Measurements from ENCODE around the gene SNW1. TPM values are rescaled to one million over a fixed set of nuclear protein-coding genes. Genes with fewer than 3 reads are reported as not detected.

SNW1 gene
- total RNA-seq, 1 experiment from 2014 or later, result 92.1 TPM

DNA sequence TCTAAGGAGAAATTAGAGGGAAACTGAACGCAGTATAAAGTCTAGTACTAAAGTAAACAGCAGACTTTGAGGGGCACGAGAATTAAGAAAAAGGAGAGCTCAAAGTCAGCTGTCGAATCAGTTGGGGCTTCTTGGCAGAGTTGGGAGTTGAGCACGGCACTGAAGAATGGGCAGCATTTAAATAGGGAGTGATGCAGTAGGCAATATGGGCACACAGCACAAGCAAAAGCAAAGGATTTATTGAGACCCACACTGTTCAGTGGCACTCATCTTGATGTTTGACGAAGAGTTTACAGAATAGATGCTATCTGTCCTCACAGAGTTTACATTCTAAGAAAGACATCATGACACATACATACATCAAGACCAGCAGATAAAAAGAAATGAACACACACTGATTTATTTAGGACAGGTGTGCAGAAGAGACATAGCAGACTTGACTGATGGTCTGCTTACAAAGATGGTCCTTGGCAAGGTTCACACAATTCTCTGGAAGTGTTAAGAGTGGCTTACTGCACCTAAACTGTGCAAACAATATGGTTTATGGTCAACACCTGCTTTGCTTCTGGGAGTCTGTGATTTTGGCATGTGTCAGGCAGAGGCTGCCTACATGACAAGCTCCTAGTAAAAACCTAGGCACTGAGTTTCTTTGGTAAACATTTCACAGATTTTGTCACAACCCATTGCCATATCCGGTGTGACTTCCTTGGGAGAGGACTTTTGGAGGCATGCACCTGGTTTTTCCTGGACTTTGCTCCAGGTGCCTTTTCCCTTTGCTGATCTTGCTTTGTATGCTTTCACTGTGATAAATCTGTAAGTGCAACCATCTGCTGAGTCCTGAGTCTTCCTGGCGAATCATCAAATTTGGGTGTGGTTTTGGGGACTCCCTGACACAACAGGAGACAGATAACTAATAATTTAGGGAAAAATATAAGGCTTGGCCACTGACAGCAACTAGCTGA, 79.5 kb downstream of the SNW1 start:
- no peak for DNase-seq (ENCODE audit: low spot score)
- H3K9me3 Mint-ChIP-seq, result no peaks in the 10 kb centered on the region
- H3K36me3 Mint-ChIP-seq, result peaks cover 7% of the 10 kb centered on the region
- ChIA-PET POLR2A (no interaction called here), CTCF (no interaction called here)
- no peaks in the 10 kb centered on the region for H3K27me3 Mint-ChIP-seq (ENCODE audit: low read depth)
- no peak overlapping the region for H3K4me3 Mint-ChIP-seq
- no peak for ATAC-seq
- H3K27ac Mint-ChIP-seq, result no peak overlapping the region
- no peaks in the 10 kb centered on the region for H3K4me1 Mint-ChIP-seq
- no peak for TF ChIP-seq CDX4 (CRISPR knock-in tag; IDR thresholded peaks at IDR 0.05; ENCODE audit: borderline replicate concordance)
- no peak for TF ChIP-seq IRF2 (CRISPR knock-in tag; IDR thresholded peaks at IDR 0.05; ENCODE audit: borderline replicate concordance, low read depth)
- TF ChIP-seq CBFB (CRISPR knock-in tag; IDR thresholded peaks at IDR 0.05; ENCODE audit: low read depth), result no peak
- TF ChIP-seq, protein P1, sequence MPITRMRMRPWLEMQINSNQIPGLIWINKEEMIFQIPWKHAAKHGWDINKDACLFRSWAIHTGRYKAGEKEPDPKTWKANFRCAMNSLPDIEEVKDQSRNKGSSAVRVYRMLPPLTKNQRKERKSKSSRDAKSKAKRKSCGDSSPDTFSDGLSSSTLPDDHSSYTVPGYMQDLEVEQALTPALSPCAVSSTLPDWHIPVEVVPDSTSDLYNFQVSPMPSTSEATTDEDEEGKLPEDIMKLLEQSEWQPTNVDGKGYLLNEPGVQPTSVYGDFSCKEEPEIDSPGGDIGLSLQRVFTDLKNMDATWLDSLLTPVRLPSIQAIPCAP (CRISPR knock-in tag; IDR thresholded peaks at IDR 0.05), result no peak

GRCh38 chr14:77674931-77675330, 86.0 kb downstream of the SNW1 start:
- CTCF ChIA-PET, result no interaction called here
- no peak for DNase-seq (ENCODE audit: low spot score)
- TF ChIP-seq ERG (CRISPR knock-in tag; IDR thresholded peaks at IDR 0.05), result no peak
- TF ChIP-seq ATF3 (CRISPR knock-in tag; conservative IDR thresholded peaks at IDR 0.05), result no peak
- TF ChIP-seq ZNF281 (CRISPR knock-in tag; IDR thresholded peaks at IDR 0.05), result no peak
- no peak for TF ChIP-seq ESRRA (CRISPR knock-in tag; IDR thresholded peaks at IDR 0.05; ENCODE audit: borderline replicate concordance)
- no peak for TF ChIP-seq ZNF317 (CRISPR knock-in tag; IDR thresholded peaks at IDR 0.05; ENCODE audit: borderline replicate concordance, low read depth)
- no peak for TF ChIP-seq PRRX2 (CRISPR knock-in tag; IDR thresholded peaks at IDR 0.05)
- TF ChIP-seq GABPB1 (CRISPR knock-in tag; IDR thresholded peaks at IDR 0.05), result no peak
- no peak for TF ChIP-seq ATF1 (CRISPR knock-in tag; IDR thresholded peaks at IDR 0.05)
- TF ChIP-seq TEAD4 (CRISPR knock-in tag; IDR thresholded peaks at IDR 0.05), result no peak
- TF ChIP-seq SMAD3 (CRISPR knock-in tag; IDR thresholded peaks at IDR 0.05; ENCODE audit: borderline replicate concordance), result no peak
- no peak for TF ChIP-seq ZMAT4 (CRISPR knock-in tag; IDR thresholded peaks at IDR 0.05)
- TF ChIP-seq, protein P2, sequence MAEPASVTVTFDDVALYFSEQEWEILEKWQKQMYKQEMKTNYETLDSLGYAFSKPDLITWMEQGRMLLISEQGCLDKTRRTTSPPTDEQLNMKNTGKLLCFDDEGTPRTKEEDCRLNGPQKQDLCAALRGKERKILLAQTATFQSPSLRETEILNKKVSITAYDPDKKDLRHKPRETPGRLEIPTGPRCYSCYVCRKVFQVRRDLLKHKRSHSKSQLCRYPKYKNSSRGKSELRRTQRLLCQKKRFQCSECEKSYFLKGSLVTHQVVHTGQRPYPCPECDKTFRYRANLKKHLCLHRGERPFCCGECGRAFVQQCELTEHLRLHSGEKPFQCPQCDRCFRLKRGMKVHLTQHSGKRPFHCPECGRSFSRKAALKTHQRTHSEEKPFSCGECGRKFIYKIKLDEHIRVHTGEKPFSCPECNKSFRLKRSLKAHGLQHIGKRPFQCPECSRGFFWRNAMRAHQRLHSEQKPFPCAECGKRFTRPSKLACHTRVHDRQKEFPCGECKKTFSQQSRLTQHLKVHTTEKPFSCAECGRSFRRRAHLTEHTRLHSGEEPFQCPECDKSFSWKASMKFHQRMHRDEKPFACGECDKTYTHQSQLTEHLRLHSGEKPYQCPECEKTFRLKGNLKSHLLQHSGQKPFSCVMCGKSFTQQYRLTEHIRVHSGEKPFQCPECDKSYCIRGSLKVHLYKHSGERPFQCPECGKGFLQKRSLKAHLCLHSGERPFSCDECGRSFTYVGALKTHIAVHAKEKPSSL (CRISPR knock-in tag; conservative IDR thresholded peaks at IDR 0.05), result no peak
- TF ChIP-seq, protein P3, sequence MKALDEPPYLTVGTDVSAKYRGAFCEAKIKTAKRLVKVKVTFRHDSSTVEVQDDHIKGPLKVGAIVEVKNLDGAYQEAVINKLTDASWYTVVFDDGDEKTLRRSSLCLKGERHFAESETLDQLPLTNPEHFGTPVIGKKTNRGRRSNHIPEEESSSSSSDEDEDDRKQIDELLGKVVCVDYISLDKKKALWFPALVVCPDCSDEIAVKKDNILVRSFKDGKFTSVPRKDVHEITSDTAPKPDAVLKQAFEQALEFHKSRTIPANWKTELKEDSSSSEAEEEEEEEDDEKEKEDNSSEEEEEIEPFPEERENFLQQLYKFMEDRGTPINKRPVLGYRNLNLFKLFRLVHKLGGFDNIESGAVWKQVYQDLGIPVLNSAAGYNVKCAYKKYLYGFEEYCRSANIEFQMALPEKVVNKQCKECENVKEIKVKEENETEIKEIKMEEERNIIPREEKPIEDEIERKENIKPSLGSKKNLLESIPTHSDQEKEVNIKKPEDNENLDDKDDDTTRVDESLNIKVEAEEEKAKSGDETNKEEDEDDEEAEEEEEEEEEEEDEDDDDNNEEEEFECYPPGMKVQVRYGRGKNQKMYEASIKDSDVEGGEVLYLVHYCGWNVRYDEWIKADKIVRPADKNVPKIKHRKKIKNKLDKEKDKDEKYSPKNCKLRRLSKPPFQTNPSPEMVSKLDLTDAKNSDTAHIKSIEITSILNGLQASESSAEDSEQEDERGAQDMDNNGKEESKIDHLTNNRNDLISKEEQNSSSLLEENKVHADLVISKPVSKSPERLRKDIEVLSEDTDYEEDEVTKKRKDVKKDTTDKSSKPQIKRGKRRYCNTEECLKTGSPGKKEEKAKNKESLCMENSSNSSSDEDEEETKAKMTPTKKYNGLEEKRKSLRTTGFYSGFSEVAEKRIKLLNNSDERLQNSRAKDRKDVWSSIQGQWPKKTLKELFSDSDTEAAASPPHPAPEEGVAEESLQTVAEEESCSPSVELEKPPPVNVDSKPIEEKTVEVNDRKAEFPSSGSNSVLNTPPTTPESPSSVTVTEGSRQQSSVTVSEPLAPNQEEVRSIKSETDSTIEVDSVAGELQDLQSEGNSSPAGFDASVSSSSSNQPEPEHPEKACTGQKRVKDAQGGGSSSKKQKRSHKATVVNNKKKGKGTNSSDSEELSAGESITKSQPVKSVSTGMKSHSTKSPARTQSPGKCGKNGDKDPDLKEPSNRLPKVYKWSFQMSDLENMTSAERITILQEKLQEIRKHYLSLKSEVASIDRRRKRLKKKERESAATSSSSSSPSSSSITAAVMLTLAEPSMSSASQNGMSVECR (CRISPR knock-in tag; IDR thresholded peaks at IDR 0.05; ENCODE audit: borderline replicate concordance), result no peak
- no peak for TF ChIP-seq ZBTB21 (CRISPR knock-in tag; IDR thresholded peaks at IDR 0.05; ENCODE audit: borderline replicate concordance)

More at GRCh38 chr14:77674931-77675330, 86.0 kb downstream of the SNW1 start:
- POLR2A ChIA-PET, result no interaction called here
- Mint-ChIP-seq H3K4me1 (no peaks in the 10 kb centered on the region), H3K27ac (no peak overlapping the region), H3K9me3 (no peaks in the 10 kb centered on the region), H3K4me3 (no peak overlapping the region), H3K36me3 (peaks cover 39% of the 10 kb centered on the region), H3K27me3 (ENCODE audit: low read depth) (no peaks in the 10 kb centered on the region)
- ATAC-seq, result no peak
